Right hindlimb (tissue), 1 donor: ENCODE data around the gene TMEM267.
"Not testable (repeated sequence)": the region's sequence is repeated elsewhere in the genome, so short reads cannot be mapped to it uniquely, and the experiment has no call there.

Source experiments
- DNase-seq: peaks from one replicate; pipeline ENCODE4 v3.0.0-alpha.2; 2018

Gene TMEM267

GRCh38 chr5:43402524-43403066, 81.1 kb downstream of the TMEM267 start:
- not testable (repeated sequence) for DNase-seq

DNA sequence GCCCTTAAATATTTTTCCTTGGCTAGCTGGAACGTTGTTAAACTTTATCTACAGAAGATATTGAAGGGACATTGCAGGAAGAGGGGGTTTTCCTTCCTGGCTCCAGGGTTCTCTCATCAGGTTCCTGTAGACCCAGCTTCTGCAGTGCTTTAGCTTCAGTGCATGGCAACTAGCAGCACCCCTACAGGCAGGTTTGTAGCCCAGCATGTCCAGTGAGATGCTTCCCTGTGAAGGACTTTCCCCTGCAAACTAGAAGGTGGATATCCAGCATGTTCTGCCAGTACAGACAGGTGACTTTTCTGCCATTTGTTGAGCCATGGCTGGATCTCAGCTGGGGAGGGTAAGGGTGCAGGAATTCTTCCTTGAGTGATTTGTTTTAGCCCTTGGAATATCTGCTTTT, 81.8 kb downstream of the TMEM267 start:
- no peak for DNase-seq

DNA sequence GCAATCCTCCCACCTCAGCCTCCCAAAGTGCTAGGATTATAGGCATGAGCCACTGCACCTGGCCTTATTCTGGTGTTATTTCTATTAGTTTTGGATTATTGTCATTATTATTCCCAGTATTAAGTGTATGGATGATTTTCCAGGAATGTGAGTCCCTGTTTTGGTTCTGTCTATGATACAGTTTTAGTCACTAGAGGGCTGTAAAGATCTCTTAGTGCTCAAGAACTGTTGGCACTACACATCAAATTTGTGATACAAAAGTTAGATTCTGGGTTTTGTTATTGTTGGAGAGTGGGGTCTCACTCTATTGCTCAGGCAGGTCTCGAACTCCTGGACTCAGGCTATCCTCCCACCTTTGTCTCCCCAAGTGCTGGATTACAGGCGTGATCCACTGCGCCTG, 83.6 kb downstream of the TMEM267 start:
- DNase-seq: no peak

DNA sequence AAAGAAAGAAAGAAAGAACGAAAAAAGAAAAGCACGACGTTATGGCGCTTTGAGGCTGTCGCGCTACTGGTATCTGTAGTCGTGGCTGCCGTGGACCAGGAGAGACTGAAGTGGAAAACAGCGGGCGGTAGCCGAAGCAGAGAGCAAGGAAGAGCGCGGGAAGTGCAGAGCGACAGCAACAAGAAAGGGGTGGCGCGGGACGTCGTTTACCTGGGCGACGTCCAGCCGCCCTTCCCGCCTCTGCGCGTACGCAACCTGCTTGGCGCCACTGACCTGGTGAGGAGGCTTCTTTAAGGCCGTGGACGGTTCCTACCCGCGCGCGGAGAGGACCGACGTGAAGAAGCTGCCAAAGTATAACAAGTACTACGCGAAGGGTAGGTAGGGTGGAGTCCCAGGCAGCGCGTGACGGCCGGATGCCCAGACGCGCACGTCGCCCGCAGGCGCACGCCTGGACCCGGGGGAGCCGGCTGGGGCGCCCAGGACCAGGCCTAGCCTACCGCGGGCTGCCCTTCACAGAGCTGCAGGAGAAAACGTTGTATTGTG, 86.8 kb downstream of the TMEM267 start:
- DNase-seq: peak; percentile 51
